Brain microvascular endothelial cell (primary cell): ENCODE data around the gene MCU.
"Not testable (repeated sequence)": the region's sequence is repeated elsewhere in the genome, so short reads cannot be mapped to it uniquely, and the experiment has no call there.

ENCODE experiments used
- DNase-seq: peaks from one replicate; pipeline ENCODE4 v3.0.0-alpha.2; 2020
- H3K27ac ChIP-seq: fragments of 250-450 bp; sonication (Bioruptor Pico); 2 replicates; pipeline ENCODE4 v1.5.1; 2020; ENCODE audit warnings: mild to moderate bottlenecking, moderate library complexity
- H3K27me3 ChIP-seq: fragments of 250-450 bp; sonication (Bioruptor Pico); replicated peaks from 2 replicates; pipeline ENCODE4 v1.5.1; 2020; ENCODE audit warnings: mild to moderate bottlenecking
- H3K36me3 ChIP-seq: fragments of 250-450 bp; sonication (Bioruptor Pico); replicated peaks from 2 replicates; pipeline ENCODE4 v1.5.1; 2020; ENCODE audit warnings: mild to moderate bottlenecking
- H3K4me3 ChIP-seq: 2 replicates; pipeline ENCODE4 v1.5.1; 2011; ENCODE audit warnings: low read depth, mild to moderate bottlenecking, control low read depth, low read length, moderate library complexity
- CTCF ChIP-seq: IDR thresholded peaks from 2 replicates; pipeline ENCODE4 v1.5.1; 2011; ENCODE audit warnings: low read depth, mild to moderate bottlenecking, moderate library complexity, low read length, control low read depth, inconsistent platforms; ENCODE audit errors: missing control alignments
- in situ Hi-C: cut with HindIII; loops from 2 replicates; pipeline ENCODE4 v1.10.0; 2017; ENCODE audit warnings: low sequenced_read_pairs, low pct_ligation_motif_present

MCU gene

GRCh38 chr10:72736176-72736827 is 44.4 kb downstream of the MCU start:
- Histone ChIP-seq H3K27ac (peak overlapping the region; percentile 77), H3K27me3 (no peaks in the 10 kb centered on the region), H3K4me3 (no peak overlapping the region), H3K36me3 (no peaks in the 10 kb centered on the region)
- in situ Hi-C loops: no loop called here
- DNase-seq: peak; percentile 51
- TF ChIP-seq CTCF: no peak

DNA sequence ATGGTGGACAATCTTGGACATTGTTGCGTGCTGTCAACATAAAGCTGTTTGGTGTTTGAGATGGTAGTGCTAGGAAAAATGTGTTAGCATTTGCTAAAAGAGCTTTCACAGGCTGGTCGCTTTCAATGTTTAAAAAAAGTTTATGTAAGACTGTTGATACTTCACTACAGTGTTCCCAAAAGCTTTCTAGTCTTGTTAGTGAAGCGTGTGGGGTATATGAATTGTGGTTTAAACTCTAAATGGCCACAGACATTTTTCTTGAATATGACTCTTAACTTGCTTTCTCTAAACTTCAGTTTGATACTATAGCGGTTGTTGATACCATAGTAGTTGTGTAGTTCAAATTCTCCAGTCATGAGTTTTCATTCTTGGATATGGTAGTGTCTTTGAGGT is 44.9 kb downstream of the MCU start:
- H3K36me3 ChIP-seq: no peaks in the 10 kb centered on the region
- in situ Hi-C loops: no loop called here
- H3K4me3 ChIP-seq: no peak overlapping the region
- TF ChIP-seq CTCF: no peak
- H3K27me3 ChIP-seq: no peaks in the 10 kb centered on the region
- H3K27ac ChIP-seq: peak overlapping the region; percentile 77
- no peak for DNase-seq

DNA sequence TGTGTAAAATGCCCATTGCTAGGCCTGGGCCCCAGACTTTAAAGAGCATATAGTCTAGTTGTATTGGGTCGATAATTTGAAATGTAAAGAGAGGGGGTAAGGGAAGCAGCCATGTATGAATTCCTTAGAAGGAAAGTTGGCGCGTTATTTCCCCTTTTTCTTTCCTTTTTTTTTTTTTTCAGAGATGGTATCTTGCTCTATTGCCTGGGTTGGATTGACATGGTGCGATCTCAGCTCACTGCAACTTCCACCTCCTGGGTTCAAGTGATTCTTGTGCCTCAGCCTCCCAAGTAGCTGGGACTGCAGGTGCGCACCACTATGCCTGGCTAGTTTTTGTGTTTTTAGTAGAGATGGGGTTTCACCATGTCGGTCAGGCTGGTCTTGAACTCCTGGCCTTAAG is 45.4 kb downstream of the MCU start:
- H3K36me3 ChIP-seq, DNase-seq, H3K4me3 ChIP-seq, in situ Hi-C loops, H3K27me3 ChIP-seq, H3K27ac ChIP-seq: not testable (repeated sequence)

DNA sequence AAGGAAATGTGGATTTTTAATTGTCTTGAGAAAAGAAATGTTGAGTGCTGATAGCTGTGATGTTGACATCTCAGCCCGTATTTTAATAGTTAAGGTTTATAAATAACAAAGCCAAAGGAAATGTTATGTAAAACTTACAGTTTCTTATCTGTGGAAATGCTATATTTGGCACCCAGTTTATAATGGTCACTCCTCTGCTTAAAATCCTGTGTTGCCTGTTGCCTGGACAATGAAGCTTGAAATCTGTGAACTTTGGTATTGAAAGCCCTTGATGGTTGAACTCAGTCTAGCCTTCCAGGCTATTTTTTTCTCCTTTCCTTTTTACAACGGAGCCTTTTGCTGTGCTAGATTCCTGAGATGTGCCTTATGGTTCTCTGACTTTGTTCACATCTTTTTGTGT is 46.5 kb downstream of the MCU start:
- no peak for TF ChIP-seq CTCF
- no peak overlapping the region for H3K27ac ChIP-seq
- in situ Hi-C loops: no loop called here
- no peaks in the 10 kb centered on the region for H3K27me3 ChIP-seq
- H3K4me3 ChIP-seq: no peak overlapping the region
- peak; percentile 13 for DNase-seq
- no peaks in the 10 kb centered on the region for H3K36me3 ChIP-seq

DNA sequence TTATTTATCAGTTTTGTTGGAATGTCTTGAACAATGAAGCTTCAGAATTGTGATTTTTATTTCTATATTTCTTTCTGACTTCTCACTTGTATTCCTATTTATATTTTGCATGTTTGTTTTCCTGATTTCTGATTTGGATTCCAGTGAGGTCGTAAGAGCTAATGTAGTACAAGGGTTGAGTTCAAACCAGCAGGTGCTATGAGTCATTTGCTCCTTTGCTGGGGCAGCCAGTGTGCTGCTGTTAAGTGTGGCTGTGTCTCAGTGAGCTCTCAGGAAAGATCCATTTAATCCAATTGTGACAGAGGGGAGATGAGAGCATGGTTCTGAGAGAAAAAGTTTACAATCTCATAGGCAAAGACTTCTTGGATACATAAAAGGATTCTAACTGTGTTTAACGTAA is 48.6 kb downstream of the MCU start:
- no peaks in the 10 kb centered on the region for H3K27me3 ChIP-seq
- no peak for TF ChIP-seq CTCF
- DNase-seq: peak; percentile 53
- no peaks in the 10 kb centered on the region for H3K36me3 ChIP-seq
- no peak overlapping the region for H3K27ac ChIP-seq
- in situ Hi-C loops: no loop called here
- H3K4me3 ChIP-seq: no peak overlapping the region

- H3K27me3 ChIP-seq: no peaks in the 10 kb centered on the region
- no peak overlapping the region for H3K27ac ChIP-seq
- in situ Hi-C loops: no loop called here
- H3K4me3 ChIP-seq: no peak overlapping the region
- no peak for TF ChIP-seq CTCF
- no peaks in the 10 kb centered on the region for H3K36me3 ChIP-seq
- no peak for DNase-seq
These were observed 50.1 kb downstream of the MCU start for GRCh38 chr10:72742092-72742491.
